Measurements from ENCODE around the gene ATG2A.

ATG2A gene

DNA sequence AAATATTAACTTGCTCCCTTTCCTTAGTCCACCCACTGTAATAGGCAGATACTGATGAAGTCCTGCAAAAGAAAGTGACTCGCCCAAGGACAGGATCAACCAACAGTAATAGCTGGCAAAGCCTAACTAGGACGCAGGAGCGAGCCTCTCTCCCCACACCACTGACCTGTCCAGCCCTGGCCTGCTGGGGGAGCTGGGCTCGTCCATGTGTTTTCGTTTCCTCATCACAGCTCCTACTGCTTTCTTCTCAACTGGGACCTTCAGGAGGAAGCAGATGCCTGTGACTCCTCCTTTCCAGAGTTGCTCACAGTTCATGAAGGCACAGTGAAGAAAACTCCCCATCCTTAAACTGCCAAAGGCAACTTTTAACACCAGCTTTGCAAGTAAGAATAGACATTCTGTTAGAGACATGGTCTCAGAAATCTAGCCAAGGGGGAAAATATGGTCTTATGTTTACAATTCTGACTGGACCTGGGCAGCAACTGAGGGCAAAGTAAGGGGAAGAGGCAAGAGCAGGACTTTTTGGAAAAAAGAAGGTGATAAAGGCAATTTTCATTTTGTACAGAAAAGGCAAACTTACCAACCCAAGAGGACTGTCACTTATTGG, 30.3 kb upstream of the ATG2A start:
- no peak for DNase-seq (ENCODE audit: low read depth)

DNA sequence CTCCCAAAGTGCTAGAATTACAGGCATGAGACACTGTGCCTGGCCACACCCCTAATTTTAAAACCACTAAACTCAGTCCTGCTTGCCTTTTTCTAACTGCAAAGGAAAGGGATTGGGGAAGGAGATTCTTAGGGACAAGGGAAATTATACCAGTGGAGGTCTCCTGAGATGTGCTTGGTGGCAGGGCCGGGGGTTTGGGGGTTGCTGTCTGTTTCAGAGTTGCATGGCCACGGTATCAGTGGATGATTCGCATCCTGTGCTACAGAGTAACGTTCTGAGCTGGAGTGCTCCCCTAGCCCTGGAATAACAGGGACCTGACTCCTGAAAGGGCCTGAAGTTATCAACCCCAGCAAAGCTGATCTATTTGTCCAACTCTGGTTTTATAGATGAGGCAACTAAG, 19.5 kb upstream of the ATG2A start:
- TF ChIP-seq, protein P1, sequence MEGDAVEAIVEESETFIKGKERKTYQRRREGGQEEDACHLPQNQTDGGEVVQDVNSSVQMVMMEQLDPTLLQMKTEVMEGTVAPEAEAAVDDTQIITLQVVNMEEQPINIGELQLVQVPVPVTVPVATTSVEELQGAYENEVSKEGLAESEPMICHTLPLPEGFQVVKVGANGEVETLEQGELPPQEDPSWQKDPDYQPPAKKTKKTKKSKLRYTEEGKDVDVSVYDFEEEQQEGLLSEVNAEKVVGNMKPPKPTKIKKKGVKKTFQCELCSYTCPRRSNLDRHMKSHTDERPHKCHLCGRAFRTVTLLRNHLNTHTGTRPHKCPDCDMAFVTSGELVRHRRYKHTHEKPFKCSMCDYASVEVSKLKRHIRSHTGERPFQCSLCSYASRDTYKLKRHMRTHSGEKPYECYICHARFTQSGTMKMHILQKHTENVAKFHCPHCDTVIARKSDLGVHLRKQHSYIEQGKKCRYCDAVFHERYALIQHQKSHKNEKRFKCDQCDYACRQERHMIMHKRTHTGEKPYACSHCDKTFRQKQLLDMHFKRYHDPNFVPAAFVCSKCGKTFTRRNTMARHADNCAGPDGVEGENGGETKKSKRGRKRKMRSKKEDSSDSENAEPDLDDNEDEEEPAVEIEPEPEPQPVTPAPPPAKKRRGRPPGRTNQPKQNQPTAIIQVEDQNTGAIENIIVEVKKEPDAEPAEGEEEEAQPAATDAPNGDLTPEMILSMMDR (IDR thresholded peaks at IDR 0.05; ENCODE audit: control insufficient read depth, extremely low read depth, insufficient read depth) = no peak
- H3K4me3 ChIP-seq (ENCODE audit: low read depth, low read length) = no peak overlapping the region
- DNase-seq (ENCODE audit: low read depth) = no peak

More for the DNA sequence above, 30.3 kb upstream of the ATG2A start:
- TF ChIP-seq, protein P1 (IDR thresholded peaks at IDR 0.05; ENCODE audit: control insufficient read depth, extremely low read depth, insufficient read depth) = no peak
- H3K4me3 ChIP-seq (ENCODE audit: low read depth, low read length) = no peak overlapping the region

DNA sequence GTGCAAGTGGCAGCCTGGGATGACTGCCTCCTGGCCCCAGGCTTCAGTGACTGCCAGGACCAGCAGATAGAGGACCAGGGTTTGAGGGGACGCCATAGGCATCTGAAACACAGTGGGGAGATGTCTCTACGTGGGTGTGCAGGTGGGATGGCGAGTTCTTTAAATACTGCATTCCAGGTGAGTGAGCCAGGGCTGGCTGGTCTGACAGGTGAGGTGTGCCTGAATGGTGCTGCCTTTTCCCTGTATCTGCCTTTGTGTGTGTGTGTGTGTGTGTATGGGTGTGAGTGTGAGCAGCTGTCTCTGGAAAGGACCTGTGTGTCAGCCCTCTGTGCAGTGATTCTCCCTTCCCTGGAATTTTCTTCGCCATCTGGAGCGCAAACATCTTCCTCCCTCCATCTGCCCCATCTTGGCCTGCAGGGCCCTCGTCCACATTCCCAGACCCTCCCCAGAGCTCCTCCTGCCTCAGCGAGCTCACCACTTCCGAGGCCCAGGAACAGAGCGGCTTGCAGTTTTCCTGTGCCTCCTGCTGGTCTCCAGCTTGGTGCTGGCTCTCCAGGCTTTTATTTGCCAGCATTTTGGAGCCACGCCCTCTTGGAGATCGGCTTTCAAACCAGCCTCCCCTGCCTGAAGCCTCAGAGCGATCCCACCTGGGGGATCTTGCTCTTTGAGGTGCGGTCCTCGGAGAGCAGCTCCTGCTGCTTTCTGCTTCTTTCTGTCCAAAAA, 18.5 kb upstream of the ATG2A start, which contains the start of gene GPHA2:
Gene GPHA2, minus strand, starts transcription at position 535 of the 723 bp plus-strand sequence. Its CDS starts 433 bp downstream, at position 102.
- no peak for DNase-seq (ENCODE audit: low read depth)
- no peak within 1 kb of the TSS for H3K4me3 ChIP-seq (ENCODE audit: low read depth, low read length)
- TF ChIP-seq, protein P1 (IDR thresholded peaks at IDR 0.05; ENCODE audit: control insufficient read depth, extremely low read depth, insufficient read depth) = no peak

DNA sequence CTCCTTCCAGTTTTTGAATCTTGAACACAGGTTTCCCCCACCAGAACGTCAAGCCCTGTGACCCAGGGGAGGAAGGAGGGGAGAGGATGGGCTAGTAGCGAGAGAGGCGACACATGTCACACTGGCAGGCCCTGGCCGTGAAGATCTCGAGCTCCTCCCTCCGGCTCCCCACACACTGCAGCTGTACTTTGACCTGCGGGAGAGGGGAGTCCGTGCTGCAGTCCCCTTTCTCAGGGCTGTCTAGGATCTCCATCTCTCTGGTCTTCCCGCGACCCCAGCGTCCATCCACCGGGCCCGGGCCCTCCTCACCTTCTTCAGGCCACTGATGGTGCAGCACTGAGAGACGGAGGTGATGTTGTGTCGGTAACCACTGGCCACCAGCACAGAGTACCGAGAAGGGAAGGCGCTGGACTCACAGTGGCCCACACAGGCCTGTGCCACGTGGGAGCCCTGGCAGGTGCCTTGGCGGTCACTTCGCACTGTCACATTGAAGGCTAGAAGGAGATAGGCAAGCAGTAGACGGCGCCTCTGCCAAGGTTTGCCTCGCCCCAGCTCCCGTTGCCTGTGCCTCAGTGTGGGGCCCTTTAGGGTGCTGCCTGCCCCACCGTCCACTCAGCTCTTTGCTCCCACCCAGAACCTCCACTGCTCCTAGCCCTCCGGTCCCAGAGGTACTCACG, 17.8 kb upstream of the ATG2A start:
- H3K4me3 ChIP-seq (ENCODE audit: low read depth, low read length) = no peak overlapping the region
- no peak for DNase-seq (ENCODE audit: low read depth)
- TF ChIP-seq, protein P1 (IDR thresholded peaks at IDR 0.05; ENCODE audit: control insufficient read depth, extremely low read depth, insufficient read depth) = no peak

DNA sequence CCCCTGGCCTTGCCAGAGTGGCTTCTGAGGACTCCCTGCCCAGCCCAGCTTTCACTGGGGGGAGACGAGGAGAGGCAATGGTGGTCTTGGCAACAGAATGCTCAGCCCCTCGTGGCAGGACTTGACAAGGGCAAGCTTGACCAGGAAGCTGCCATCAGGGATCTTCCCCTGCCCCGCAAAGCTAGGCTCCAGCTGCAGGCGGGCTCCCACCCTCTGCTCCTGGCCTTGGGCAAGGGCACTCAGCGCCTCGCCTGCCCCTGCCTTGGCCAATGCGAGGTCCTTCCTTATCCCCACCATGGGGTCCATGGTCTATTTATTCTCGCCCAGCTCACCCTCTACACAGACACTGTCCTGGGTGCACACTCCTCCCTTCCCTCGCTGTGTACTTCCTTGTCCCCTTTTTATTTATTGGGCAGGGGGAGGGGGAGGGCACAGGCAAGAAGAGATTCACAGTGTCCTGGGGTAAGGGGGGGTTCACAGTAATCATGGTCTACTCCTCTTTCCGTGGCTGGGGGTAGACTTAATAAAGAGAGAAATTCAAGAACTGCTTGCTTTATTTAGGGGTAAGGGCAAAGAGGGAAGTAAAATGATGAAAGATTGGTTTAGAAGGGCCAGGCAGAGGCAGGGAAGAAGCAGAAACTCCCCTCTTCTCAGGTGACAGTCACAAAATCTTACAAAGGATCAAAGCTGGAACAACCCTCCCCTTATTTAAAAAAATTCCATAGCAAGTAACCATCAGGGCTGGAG, 17.1 kb upstream of the ATG2A start:
- DNase-seq (ENCODE audit: low read depth) = no peak
- TF ChIP-seq, protein P1 (IDR thresholded peaks at IDR 0.05; ENCODE audit: control insufficient read depth, extremely low read depth, insufficient read depth) = no peak

DNA sequence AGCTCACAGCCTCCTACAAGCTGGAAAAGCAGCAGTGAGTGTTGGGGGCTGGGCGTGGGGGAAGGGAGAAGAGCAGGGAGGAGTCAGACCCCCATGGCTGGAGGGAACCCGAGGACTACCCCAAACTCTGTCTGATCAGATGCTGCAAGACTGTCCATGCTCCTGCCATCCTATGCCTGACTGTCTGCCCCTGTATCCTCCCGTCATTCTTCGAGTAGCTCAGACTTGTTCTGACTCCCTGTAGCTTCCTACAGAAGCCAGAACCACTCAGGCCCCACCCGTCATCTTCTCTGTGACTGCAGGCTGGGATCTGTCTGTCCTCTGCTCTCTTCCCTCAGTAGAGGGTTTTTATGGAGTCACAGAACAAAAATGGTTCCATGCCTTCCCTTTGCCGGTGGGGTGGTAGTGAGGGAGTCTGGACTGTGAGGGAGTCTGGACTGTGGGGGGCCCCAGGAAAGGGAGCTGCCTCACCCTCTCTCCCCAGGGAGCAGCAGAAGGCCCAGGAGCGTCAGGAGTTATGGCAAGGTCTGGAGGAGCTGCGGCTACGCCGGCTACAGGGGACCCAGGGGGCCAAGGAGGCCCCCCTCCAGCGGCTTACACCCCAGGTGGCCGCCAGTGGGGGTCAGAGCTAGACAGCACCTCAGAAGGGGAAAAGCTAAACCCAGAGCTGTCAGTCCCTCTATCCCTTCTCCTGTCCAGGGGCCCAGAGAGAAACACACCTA, 16.4 kb upstream of the ATG2A start:
- H3K4me3 ChIP-seq (ENCODE audit: low read depth, low read length) = no peak overlapping the region
- TF ChIP-seq, protein P1 (IDR thresholded peaks at IDR 0.05; ENCODE audit: control insufficient read depth, extremely low read depth, insufficient read depth) = no peak
- no peak for DNase-seq (ENCODE audit: low read depth)

More for the DNA sequence above, 17.1 kb upstream of the ATG2A start:
- no peak overlapping the region for H3K4me3 ChIP-seq (ENCODE audit: low read depth, low read length)

All from LNCaP clone FGC (cell line).